Stimulated activated CD4-positive, alpha-beta T cell treated with anti-CD3 and anti-CD28 coated beads, TNF-alpha, amount 100 ng/mL, for 1 hour (primary cell): ENCODE data around the gene TADA3.
"Not testable (repeated sequence)": the region's sequence is repeated elsewhere in the genome, so short reads cannot be mapped to it uniquely, and the experiment has no call there.

ENCODE experiments used
- DNase-seq, 3 donors: peaks; one replicate each; pipeline ENCODE4 v3.0.0-alpha.2; 2020; ENCODE audit warnings: low read depth in 3 of 3, low spot score in 1 of 3

The TADA3 gene

DNA sequence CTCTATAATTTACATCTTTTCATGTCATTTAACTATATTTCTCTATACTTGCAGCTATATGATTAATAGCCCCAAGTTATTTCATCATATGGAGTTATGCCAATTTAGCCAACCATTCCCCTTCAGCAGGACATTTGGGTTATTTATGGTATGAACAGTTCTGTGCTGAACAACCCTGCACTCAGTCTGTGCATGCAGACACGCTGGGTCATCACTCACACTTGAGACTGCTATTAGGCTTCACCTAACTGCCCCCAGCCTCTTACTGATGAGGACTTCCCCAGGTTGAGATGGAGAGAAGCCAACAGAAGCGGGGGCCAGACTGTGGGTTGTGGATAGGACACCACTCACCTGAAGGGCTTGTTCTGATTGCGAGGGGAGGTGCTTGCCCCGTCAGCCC is 7.3 kb downstream of the TADA3 start:
- no peak for DNase-seq

DNA sequence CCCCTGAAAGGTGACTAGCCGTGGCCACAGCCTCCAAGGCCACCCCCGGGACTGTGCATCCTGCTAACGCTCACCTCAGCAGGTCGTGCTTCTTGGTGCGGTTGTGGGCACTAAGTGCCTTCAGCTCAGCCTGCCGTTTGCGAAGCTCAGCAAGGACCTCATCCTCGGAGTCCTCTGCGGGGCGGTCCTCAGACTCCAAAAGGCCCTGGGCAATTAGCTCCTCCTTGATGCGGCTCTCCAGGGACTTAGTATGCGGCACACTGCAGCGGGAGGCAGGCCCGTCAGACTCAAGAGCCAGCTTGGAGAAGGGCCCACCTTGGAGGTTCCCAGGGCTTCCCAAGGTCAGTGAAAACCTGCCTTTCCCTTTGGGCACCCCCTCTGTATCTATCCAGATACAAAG is 8.3 kb downstream of the TADA3 start:
- DNase-seq = no peak

DNA sequence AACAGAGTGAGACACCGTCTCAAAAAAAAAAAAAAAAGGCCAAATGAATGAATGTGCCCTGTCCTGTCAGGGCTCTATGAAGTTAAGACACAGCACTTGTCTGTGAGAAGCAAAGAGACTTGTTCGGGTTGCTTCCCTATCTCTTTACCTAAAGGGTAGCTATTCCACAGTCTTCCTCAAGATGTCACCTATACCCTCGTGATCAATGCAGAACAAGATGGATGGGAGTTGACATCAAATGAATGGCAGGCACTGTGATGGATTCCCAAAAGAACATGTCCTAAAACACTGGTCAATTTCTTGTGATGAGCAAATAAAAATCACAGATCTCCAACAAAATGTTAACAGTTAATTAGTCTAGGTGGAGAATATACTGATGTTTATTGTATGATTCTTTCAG is 9.5 kb downstream of the TADA3 start:
- DNase-seq = no peak

DNA sequence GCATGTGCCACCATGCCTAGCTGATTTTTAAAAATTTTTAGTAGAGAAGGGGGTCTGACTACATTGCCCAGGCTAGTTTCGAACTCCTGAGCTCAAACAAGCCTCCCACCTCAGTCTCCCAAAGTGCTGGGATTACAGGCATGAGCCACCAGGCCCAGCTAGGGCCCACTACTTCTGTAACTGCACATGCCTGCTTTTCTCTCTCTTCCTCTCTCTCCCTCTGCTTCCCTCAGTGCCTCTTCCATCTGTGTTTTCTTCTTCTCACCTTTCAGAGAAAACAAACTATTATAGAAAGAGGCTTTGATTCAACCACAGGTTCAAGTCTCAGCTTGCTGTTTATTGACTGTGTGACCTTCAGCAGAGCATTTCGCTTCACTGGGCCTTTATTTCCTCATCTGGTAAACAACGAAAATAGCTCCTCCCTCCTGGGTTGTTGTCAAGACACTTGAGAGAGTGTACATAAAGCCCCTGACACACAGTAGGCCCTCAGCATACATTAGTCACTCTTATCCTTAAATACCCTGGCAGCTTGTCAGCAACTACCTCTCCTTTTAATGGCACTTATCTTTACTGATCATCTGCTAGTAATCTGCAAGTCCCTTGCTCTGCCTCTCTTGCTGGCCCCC is 10.2 kb downstream of the TADA3 start:
- no peak for DNase-seq

DNA sequence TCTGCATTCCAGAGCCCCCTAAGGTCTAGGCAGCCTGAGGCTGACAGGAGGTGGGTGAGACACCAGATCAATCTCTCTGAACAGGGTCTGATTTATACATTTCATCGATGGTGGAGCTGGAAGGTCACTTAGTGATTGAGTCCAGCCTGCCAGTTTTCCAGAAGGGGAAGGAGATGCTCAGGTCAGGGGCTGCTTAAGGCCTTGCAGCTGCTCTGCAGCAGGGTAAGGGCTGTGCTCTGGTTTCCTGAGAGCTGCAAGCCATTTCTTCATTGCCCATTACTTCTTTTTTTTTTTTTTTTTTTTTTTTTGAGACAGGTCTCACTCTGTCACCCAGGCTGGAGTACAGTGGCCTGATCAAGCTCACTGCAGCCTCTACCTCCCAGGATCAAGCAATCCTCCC is 10.7 kb downstream of the TADA3 start:
- no peak for DNase-seq

DNA sequence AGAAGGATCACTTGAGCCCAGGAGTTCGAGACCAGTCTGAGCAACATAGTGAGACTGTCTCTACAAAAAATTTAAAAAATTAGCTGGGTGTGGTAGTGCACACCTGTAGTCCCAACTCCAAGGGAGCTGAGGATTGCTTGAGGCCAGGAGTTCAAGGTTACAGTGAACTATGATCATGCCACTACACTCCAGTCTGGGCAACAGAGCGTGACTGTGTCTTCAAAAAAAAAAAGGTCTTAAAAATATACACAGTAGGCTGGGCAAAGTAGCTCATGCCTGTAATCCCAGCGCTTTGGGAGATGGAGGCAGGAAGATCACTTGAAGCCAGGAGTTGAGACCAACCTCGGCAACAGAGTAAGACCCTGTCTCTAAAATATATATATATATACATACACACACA is 11.4 kb downstream of the TADA3 start:
- DNase-seq = no peak

DNA sequence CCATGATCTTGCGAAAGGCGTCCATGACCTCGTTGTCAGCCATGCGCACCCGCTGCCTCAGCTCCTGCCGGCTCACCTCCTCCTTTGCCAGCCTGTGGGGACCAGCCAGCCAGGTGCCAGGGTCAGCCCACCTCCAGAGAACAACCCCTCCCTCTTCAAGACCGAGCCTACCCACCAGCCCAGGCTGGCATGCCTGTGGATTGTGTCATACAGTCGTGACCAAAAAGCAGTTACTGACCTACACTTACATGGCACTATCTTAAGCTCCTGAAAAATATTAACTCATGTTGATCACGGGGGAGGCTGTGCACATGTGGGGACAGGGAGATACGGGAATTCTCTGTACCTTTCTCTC is 11.8 kb downstream of the TADA3 start:
- DNase-seq = no peak

DNA sequence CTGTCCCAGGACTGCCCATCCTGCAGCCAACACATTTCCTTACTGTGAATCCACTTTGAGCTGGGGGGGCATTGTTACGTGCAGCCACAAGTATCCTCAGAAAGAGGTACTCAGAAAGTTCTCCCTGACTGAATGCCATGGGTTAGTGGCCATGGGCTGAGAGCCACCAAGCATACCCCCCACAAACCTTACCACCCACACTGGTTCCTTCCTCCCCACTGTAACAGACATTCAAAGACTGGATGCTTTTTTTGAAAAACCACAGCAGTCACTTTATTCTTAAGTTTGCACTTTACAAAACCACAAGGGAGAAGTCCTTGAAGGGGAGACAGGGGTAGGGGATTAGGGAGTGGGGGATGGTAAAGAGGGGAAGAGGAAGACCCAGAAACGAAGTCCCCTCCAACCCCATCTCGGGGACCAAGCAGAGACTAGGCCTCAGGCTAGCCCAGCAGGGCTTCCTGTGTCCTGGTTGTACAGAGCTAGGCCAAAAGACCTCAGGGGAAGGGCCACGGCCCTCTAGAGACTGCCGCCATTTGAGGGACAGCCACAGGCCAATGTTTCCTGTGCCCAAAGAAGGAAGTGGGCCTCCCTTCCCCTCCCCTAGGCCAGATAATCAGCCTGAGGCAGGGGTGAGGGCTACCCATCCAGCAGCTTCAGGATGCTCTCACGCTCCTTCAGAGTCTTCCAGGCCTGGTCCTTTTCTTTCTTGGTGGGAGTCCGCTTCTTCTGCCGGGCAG is 12.4 kb downstream of the TADA3 start:
- no peak for DNase-seq

DNA sequence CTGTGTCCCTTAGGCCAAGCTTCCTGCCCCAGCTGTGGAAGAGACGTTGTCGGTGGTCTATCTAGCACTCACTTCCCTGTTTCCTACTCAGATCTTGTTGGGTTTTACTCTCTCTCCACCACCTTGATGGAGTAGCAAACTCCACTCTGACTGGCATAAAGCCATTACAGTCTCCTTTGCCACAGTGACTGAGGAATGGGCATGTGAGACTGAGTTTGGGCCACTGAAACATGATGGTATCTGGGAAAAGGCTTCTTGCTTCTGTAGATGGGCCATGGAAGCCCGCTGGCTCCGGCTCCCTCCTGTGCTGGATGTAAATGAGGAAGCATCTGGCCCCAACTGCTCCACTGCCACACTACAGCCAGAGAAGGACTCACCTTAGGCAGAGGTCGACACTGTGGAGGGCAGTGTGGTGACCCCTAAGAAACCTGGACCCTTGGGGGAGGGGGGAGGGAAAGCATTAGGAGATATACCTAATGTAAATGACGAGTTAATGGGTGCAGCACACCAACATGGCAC is 13.1 kb downstream of the TADA3 start:
- DNase-seq = no peak

DNA sequence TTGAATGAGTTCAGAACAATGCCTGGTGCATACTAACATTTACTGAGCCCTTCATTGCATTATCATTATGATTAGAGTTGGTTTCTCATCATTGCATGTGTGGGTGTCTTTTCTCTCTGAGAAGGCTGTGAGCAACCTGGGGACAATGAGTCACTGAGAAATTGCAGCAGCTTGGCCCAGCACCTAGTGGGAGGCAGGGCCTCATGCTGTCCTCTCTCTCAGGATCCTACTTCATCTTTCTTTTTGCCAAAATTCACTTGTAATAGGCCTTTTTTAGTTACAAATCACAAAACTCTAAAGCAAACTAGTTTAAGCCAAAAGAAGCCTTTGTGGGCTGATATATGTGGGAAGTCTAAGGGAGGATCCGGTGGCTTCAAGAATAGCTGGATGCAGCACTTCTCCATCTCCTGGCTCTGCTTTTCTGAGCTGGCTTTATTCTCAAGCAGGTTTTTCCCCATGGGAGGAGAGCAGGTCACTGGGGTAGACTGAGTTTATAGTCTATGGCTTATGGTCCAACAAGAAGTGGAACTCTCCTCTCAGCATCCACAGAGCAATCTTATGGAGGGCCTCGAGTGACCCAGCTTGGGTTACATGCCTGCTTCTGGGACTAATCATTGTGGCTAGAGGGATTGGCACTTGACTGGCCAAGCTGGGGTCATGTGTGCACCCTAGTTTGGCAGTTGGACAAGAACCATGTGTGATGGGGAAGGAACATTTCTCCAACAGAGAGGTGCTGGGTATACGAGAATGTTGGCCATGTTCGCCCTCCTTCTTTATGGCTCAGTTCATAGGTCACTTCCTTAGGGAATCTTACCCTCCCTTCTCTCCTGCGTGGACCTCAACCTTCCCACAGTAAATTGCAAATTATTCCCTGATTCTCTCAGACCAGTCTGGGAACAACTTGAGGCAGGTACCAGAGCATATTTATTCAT is 13.9 kb downstream of the TADA3 start:
- DNase-seq = no peak

DNA sequence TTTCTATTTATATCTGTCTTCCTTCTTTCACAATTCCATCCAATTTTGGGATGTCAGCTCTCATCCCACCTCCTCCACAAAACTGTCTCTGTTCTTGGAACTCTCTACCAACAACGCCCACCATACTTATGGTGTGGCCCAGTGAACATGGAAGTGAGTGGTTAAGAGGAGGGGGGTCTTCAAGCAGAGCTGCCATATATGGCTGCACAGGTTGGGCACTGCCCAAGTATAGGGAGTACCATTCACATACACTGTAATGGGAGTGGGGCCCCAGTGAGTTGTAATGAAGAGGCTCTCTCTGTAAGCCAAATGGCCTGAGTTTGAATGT is 14.6 kb downstream of the TADA3 start:
- no peak for DNase-seq

DNA sequence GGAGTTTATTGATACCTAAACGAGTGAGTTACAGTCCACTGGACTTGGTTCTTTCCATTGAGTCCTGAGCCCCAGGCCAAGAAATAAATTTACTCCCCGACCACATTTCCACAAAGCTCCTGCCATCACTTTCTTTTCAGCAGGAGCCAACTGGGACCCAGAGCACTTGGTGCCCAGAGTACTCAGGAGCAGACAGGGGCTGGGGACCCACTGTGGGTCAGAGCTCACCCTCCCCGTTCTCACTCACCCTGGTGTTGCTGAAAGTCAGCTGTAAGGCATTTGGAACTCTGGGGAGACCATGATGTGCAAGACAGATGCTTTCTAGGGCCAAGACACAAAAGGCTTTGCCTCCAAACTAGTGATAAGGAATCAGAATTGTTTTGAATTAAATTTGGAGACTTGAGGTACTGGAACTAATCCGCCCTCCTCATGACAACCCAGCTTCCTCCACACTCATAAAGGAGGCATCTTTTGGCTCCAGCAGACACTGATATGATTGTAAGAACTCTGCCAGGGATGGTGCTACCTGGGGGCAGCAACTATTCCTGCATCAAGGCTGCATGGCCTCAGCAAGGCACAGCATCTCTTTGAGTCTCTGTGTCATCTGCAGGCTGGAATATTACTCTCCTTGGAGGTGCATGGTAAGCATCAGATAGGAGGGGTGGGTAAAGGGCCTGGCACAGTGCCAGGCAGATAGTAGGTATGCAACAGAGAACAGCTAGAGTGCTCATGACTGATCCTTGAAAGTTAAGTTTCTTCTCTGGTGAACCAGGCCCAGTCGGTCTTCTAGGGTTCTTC is 15.2 kb downstream of the TADA3 start:
- DNase-seq = no peak

DNA sequence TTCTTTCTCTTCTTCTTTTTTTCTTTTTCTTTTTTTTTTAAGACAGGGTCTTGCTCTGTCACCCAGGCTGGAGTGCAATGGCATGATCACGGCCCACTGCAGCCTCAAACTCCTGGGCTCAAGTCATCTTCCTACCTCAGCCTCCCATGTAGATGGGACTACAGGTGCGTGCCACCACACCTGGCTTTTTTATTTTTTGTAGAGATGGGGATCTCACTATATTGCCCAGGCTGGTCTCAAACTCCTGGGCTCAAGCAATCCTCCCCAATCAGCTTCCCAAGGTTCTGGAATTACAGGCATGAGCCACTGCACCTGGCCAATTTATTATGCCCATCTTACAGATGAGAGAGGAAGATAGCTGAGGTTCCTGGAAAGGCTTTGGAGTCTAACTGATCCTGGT is 21.3 kb downstream of the TADA3 start:
- DNase-seq = not testable (repeated sequence)

DNA sequence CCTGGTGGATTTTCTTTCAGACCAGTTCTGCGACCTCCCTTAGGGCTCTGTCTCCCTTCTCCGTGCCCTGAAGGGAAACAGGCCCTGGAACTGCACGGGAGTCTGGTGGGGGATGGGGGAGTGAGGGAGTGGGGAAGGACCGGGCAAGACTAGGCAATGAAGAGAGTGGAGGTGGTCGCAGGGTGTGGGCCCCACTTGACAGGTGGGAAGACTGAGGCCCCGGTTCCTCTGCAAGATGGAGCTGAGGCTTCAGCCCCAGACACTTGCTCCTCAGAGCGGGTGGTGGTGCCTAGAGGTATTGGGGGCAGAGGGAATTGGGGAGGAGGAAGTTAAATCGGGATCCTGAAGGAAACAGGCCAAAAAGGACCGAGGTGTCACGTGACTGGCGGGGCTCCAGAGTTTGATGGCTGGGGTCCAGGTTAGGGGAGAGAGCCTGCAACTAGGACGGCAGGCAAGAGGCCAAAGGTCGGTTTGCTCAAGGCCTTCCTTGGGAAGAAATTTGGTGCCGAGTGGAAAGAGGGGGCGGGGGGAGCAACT is 21.9 kb downstream of the TADA3 start:
- DNase-seq = no peak

DNA sequence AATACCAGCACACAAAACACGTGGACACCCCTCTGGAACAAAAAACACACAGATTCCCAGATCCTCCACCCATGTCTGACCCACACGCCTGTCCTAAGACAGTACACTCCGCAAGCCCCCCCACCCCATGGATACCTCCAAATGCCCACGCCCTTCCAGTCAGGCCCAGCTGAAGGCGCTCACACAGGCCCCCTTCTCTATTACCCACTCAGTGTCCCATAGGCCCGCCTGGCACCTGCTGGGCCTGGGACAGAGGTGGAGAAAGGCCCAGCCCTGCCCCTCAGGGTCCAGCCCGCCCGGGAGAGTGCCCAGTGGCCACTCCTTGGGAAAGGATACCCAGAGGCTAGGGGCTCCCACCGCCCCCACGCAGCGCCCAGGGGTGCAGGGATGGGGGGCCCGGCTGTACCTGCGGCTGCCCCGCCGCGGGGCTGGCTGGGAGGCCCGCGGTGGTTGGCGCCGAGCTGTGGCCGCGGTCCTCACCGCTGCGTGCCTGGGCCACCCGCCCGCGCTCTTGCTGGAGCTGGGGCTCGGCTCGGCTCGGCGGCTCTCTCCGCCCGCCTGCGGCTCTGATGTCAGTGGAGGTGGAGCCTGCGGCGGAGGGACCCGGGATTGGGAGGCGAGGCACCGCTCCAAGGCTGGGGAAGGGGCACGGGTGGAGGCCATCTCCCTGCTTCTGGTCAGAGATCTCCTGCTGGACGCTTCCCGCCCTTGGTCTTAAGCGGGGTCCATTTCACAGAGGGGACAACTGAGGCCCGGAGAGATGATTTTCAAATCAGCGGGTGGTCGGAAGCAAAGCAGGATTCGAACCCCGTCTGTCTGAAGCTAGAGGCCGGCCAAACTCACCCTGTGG is 22.6 kb downstream of the TADA3 start, which contains the start of gene CAMK1:
CAMK1 (minus strand) TSS at position 522 of the 850 bp plus-strand sequence. CDS start 2,198 bp downstream, outside the sequence.
- DNase-seq = peak in 1 of 3 donors; percentile 53

DNA sequence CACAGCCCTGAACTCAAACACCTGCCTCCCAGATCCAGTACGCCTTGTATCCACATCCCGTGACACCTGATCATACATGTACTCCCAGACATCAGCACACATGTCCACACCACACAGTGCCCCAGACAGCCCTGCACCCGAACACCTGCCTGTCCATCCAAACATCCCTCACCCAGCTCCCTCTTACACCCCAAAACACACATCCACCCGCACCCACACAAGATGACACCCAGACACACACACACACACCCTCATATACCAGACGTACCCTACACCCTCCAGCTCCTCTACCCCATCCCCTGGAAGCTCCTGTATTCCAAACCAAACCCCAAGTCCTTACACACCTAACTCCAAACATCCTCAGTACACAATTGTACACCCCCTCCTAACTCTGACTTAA is 23.3 kb downstream of the TADA3 start:
- DNase-seq = no peak

DNA sequence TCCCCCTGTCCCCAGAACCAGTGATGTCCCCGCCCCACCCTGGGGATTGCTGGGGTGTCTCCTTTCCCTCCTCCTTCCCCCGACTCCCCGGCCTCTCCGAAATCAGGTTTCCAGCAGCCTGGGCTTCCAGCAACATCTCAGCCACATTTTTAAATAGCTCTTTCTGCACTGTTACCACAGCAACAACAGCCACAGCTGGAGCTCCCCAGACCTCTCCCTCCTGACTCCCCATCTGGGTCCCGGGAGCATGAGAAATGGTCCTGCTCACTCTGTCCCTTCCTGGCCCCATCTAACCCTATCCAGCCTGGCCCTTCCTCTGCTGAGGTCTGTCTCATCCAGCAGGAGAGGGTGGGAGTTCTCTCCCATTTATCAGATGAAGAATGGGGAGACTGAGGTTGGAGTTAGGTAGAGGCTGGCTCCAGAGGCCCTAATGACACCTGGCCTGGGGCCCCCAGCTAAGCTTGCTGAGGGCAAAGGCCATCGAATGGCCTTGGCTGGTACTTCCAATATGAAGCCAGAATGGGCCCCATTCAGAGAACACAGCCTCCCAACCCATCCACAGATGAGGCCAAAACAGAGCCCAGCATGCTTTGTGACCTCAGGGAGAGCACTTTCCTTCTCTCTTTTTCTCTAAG is 24.0 kb downstream of the TADA3 start:
- DNase-seq = no peak

DNA sequence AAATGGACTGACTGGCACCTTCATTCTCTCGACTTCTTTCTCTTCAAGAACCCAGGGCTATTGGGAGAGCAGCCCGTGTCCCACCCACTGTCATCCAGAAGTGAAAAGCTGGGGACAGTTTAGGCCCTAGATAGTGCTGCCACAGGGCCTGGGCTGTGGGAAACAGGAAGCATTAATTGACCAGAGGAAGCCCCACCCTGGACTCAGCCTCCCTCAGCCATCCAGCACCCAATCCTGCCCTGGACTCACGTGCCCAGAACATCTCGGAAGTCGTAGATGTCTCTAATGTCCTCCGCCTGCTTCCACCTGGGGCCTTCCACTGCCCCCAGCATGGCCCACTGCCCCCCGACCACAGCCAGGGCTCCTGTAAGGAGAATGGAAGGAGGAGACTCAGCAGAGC is 24.9 kb downstream of the TADA3 start:
- DNase-seq = no peak

DNA sequence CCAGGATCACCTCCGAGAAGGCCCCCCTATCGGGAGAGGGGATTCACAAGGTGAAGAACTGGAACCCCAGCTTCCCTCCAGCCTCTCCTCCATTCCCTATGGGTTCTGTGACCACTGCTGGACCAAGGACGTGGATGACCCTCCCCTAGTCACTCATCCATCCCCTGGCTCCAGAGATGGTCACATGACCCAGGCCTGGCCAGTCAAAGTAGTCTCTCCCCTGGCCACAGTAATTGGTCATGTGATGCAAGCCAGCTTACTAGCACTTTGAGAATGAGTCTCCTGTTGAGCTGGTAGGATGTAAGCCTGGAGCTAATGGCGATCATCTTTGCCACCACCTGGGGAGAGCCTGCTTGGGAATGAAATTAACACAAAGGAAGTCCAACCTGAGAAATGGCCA is 26.4 kb downstream of the TADA3 start:
- no peak for DNase-seq
